Muscle layer of colon (tissue), 2 donors: ENCODE results near the gene GPR33.

Source experiments
- H3K27ac ChIP-seq: one replicate; pipeline ENCODE4 v1.7.0; 2013; ENCODE audit warnings: low read depth, mild to moderate bottlenecking, low read length, moderate library complexity
- H3K27me3 ChIP-seq, 2 donors: one replicate each; pipeline ENCODE4 v1.7.0; 2013; ENCODE audit warnings: low read length in 2 of 2, mild to moderate bottlenecking in 2 of 2; ENCODE audit not compliant: insufficient read depth in 2 of 2, control insufficient read depth in 1 of 2
- H3K36me3 ChIP-seq: one replicate; pipeline ENCODE4 v1.7.0; 2013; ENCODE audit warnings: mild to moderate bottlenecking, low read length; ENCODE audit not compliant: insufficient read depth
- H3K4me1 ChIP-seq: one replicate; pipeline ENCODE4 v1.7.0; 2013; ENCODE audit warnings: mild to moderate bottlenecking, low read length; ENCODE audit not compliant: insufficient read depth
- H3K4me3 ChIP-seq, 2 donors: one replicate each; pipeline ENCODE4 v1.7.0; 2013; ENCODE audit warnings: low read length in 2 of 2, low read depth in 1 of 2, mild to moderate bottlenecking in 1 of 2, moderate library complexity in 1 of 2
- H3K9ac ChIP-seq: one replicate; pipeline ENCODE4 v1.7.0; 2013; ENCODE audit warnings: low read length
- H3K9me3 ChIP-seq: one replicate; pipeline ENCODE4 v1.7.0; 2013; ENCODE audit warnings: mild to moderate bottlenecking, low read length
- donor health status: abdominal sarcoma.
- donor health status: Adenocarcinoma of cecum.

Gene GPR33, protein sequence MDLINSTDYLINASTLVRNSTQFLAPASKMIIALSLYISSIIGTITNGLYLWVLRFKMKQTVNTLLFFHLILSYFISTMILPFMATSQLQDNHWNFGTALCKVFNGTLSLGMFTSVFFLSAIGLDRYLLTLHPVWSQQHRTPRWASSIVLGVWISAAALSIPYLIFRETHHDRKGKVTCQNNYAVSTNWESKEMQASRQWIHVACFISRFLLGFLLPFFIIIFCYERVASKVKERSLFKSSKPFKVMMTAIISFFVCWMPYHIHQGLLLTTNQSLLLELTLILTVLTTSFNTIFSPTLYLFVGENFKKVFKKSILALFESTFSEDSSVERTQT

DNA sequence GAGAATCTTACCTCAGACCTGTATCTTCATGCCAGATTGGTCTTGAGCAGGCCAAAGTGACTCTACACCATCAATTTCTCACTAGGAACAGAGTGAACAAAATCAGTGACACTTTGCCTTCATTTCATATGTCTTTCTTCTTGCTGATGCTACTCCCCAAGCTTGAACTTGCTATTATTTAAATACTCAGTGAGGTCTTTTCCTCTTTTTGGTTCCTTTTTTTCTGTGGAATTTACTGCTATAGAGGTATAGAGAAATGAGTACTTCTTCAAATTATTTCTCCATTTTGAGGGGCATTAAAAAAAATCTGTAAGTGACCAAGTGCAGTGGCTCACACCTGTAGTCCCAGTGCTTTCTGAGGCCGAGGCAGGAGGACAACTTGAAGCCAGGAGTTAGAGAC, at the start of gene GPR33:
Gene GPR33, minus strand, starts transcription at position 154 of the 400 bp plus-strand sequence. CDS start 4,074 bp downstream, outside the sequence.
- no peaks in the 10 kb centered on the region for H3K4me1 ChIP-seq
- no peak within 1 kb of the TSS for H3K4me3 ChIP-seq
- H3K9me3 ChIP-seq = no peaks in the 10 kb centered on the region
- H3K9ac ChIP-seq = no peak within 1 kb of the TSS
- no peaks in the 10 kb centered on the region for H3K27me3 ChIP-seq
- no peak within 1 kb of the TSS for H3K27ac ChIP-seq
- no peaks in the 10 kb centered on the region for H3K36me3 ChIP-seq

DNA sequence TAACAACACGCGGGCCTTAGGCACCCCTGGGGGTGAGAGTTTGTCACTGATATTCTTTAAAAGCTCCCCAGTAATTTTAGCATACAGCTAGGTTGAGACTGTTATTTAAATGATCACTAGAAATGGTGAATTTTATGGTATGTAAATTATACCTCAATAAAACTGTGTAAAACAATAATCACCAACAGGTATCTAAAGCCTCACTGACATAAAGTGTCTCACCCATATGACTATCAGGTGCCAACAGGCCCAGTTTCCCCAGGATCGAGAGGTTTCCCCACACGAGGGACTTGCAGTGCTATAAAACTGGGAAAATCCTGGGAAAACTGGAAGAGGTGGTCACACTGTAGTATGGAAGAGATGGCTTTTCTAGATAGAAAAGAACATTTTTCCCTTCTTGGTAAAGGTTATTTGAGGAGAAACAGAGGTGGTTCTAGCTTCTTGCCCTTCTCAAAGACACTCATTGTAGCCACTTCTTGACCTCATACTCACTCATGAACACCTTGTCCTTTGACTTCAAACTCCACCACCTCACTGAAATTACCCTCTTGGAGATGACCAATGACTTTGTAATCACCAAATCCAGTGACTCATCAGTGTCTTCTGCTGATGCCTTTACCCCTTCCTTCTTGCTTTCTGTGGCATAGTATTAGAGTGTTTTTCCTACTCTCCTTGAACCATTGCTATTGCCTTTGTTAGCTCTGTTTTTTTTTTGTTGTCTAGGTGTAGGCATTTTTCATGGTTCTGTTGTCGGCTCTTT, 48.5 kb upstream of the GPR33 start:
- Histone ChIP-seq H3K9ac (no peak overlapping the region), H3K27ac (no peak overlapping the region), H3K9me3 (no peaks in the 10 kb centered on the region), H3K36me3 (no peaks in the 10 kb centered on the region), H3K4me3 (no peak overlapping the region), H3K27me3 (no peaks in the 10 kb centered on the region), H3K4me1 (no peaks in the 10 kb centered on the region)

DNA sequence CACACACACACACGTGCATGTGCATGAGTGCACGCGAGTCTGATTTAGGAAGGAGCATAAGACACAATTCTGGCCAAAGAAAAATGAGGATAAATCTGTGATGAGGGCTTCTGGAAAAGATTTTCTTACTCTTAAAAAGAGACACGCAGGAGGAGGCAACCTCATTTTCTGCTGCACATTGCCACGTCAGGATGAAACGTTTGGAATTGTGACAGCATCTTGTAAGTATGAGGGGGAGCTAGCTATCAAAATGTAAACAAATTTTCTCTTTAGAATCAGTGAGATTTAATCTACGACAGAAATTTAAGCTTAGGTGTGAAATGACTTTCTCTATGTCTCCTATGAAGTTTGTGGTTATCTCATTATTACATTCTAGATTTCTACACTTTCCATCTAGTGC, 42.3 kb upstream of the GPR33 start:
- H3K36me3 ChIP-seq = no peaks in the 10 kb centered on the region
- H3K27ac ChIP-seq = no peak overlapping the region
- no peak overlapping the region for H3K4me3 ChIP-seq
- H3K4me1 ChIP-seq = no peaks in the 10 kb centered on the region
- H3K9ac ChIP-seq = no peak overlapping the region
- no peaks in the 10 kb centered on the region for H3K27me3 ChIP-seq
- no peaks in the 10 kb centered on the region for H3K9me3 ChIP-seq

DNA sequence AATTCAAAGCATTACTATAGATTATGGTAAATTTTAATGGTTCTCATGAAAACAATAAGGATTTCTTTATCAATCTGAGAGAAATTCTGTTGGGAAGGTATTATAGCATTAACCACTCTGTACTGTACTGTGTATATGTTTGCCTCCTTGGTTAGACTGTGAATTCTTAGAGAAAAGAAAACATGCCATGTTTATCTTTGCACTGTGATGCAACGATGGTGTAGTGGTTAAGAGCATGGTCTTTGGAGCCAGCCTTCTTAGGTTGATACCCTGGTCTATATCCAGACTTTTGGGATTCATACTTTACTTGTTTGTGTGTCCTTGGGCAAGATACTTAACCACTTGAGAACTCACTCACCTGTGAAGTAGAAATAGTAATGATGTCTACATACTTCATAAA, 41.2 kb upstream of the GPR33 start:
- no peak overlapping the region for H3K4me3 ChIP-seq

DNA sequence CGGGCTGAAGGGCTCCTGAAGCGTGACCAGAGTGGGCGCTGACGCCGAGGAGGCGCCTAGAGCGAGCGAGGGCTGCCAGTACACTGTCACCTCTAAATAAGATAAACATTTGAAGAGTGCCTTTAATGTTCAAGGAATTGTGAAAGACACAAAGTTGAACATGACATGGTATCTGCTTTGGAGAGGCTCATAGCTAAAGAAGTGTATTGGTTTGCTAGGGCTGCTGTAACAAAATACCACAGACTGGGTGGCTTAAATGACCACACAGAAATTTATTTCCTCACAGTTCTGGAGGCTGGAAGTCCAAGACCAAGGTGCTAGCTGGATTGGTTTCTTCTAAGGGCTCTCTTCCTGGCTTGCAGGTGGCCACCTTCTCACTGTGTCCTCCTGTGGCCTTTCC, 39.7 kb upstream of the GPR33 start:
- Histone ChIP-seq H3K27me3 (no peaks in the 10 kb centered on the region), H3K36me3 (no peaks in the 10 kb centered on the region), H3K9me3 (no peaks in the 10 kb centered on the region), H3K27ac (no peak overlapping the region), H3K4me1 (no peaks in the 10 kb centered on the region), H3K9ac (no peak overlapping the region), H3K4me3 (no peak overlapping the region)

More for the DNA sequence above, 41.2 kb upstream of the GPR33 start:
- no peaks in the 10 kb centered on the region for H3K9me3 ChIP-seq
- H3K27me3 ChIP-seq = no peaks in the 10 kb centered on the region
- no peak overlapping the region for H3K9ac ChIP-seq
- H3K27ac ChIP-seq = no peak overlapping the region
- no peaks in the 10 kb centered on the region for H3K36me3 ChIP-seq
- no peaks in the 10 kb centered on the region for H3K4me1 ChIP-seq

DNA sequence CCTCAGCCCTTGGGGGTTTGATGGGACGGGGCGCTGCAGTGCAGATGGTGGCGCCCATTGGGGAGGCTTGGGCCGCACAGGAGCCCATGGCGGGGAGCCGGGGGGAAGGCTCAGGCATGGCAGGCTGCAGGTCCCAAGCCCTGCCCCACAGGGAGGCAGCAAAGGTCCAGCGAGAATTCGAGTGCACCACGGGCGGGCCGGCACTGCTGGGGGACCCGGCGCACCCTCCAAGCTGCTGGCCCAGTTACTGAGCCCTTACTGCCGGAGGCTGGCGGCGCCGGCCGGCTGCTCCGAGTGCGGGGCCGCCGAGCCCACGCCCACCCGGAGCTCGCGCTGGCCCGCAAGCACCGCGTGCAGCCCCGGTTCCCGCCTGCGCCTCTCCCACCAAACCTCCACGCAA, 39.2 kb upstream of the GPR33 start:
- Histone ChIP-seq H3K4me1 (no peaks in the 10 kb centered on the region), H3K4me3 (no peak overlapping the region), H3K36me3 (no peaks in the 10 kb centered on the region), H3K27ac (no peak overlapping the region), H3K27me3 (no peaks in the 10 kb centered on the region), H3K9me3 (no peaks in the 10 kb centered on the region), H3K9ac (no peak overlapping the region)

DNA sequence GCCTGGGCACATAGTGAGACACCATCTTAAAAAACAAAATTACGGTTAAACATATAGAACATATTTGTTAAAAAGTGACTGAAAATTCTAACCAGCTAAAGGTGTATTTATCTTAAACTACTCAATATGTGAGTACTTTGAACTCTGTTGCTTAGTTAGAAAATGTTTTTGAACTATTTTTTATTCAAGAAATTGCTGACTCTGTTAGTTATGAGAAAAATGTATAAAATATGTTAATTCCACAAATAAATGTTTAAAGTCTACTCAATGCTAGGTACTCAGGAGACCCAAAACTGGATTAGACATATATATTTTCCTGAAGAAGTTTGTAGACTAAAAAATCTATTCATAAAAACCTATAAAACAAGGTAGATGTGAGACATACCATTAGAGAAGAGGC, 23.0 kb upstream of the GPR33 start:
- peaks cover under 1% of the 10 kb centered on the region for H3K4me1 ChIP-seq
- H3K27me3 ChIP-seq = no peaks in the 10 kb centered on the region
- no peak overlapping the region for H3K4me3 ChIP-seq
- no peaks in the 10 kb centered on the region for H3K9me3 ChIP-seq
- no peak overlapping the region for H3K27ac ChIP-seq
- no peak overlapping the region for H3K9ac ChIP-seq
- H3K36me3 ChIP-seq = no peaks in the 10 kb centered on the region

DNA sequence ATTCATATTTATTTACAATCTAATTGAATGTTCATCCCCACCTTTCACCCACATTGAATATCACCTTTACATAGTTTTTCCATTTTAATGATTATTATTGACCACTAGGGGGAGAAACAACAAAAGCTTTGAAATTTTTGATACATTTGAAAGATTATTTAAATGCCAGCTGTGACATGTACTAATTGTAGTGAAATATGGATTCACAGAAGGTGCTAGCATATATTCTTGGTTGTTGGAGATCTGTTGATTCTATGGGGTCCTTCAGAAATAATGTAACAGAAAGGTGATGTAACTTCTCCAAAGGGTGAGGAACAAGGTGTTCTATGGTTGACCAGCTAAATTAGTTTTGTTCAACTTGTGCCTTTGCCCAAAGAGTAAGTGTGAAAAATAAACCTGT, 22.4 kb upstream of the GPR33 start:
- no peaks in the 10 kb centered on the region for H3K36me3 ChIP-seq
- H3K27me3 ChIP-seq = no peaks in the 10 kb centered on the region
- H3K9ac ChIP-seq = no peak overlapping the region

DNA sequence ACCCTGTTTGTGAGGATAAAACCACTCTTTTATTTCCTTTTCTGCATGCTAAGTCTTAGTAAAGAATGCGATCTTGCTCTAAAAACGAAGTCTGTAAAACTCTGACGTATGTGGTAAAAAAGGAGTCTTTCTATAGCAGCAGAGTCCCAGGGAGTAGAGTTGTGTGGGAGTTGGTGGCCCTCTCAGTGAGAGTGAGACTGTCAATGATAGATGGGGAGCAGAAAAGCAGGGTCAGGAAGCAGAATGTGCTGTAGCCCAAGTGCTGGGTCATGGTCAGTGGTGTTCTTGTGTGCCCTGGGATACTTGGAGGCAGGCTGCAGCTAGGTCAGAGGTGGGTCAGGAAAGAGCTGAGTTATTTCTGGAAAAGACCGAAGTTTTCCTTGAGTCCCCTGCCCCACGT, 20.3 kb upstream of the GPR33 start:
- Histone ChIP-seq H3K4me1 (peaks cover 9% of the 10 kb centered on the region), H3K4me3 (no peak overlapping the region), H3K27me3 (no peaks in the 10 kb centered on the region), H3K9me3 (no peaks in the 10 kb centered on the region), H3K27ac (no peak overlapping the region), H3K9ac (no peak overlapping the region), H3K36me3 (no peaks in the 10 kb centered on the region)

More for the DNA sequence above, 22.4 kb upstream of the GPR33 start:
- H3K4me3 ChIP-seq = no peak overlapping the region
- H3K27ac ChIP-seq = no peak overlapping the region
- peaks cover 7% of the 10 kb centered on the region for H3K4me1 ChIP-seq
- no peaks in the 10 kb centered on the region for H3K9me3 ChIP-seq

DNA sequence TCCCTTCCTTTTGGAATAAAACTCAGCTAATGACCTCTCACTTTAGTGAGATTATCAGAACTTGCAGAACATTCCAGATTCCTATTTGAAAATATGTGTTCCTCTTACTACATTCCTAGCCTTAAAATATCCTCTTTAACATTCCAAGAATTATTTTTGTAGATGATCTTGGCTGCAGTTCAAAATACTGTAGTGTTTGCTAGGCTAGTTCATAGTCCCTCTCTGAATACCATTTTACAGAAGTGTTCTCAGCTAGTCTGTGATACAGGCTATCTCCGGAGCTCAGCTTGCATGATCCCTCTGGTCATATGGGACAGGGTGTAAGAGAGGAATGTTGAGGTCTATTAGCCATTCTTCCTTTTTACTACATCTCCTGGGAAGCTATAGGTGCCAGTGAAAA, 17.6 kb upstream of the GPR33 start:
- Histone ChIP-seq H3K9me3 (no peaks in the 10 kb centered on the region), H3K27me3 (no peaks in the 10 kb centered on the region), H3K36me3 (no peaks in the 10 kb centered on the region), H3K4me1 (peaks cover 9% of the 10 kb centered on the region), H3K9ac (no peak overlapping the region), H3K27ac (no peak overlapping the region), H3K4me3 (no peak overlapping the region)

DNA sequence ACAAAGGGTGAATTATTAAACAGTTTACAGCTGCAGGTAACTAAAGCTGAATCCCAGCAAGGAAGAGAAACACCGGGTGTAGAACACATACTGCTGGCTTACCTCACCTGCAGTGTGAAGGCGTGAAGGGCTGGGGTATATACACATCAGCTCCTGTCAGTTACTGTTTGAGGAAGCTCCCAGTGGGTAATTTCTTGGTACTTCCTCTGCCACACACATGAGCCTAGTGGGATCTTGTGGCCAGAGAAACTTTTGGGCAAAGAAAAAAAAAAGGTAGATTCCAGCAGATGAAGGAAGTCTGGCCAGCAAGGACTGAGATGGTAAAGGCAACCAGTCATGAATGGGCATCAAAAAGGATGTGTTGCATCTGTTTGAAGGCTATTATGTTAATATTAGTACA, 14.0 kb upstream of the GPR33 start:
- Histone ChIP-seq H3K9me3 (no peaks in the 10 kb centered on the region), H3K4me3 (no peak overlapping the region), H3K27me3 (no peaks in the 10 kb centered on the region), H3K36me3 (no peaks in the 10 kb centered on the region), H3K27ac (no peak overlapping the region), H3K9ac (no peak overlapping the region), H3K4me1 (peaks cover 9% of the 10 kb centered on the region)
